GM10266 (cell line): Measurements from ENCODE around the gene HIBCH.

Experiments used
- DNase-seq: peaks from one replicate; pipeline ENCODE4 v3.0.0; 2012; ENCODE audit errors: extremely low spot score
- TF ChIP-seq, protein P1 (sequence below): IDR thresholded peaks from 2 replicates; pipeline ENCODE4 v1.5.1; 2012; ENCODE audit warnings: mild to moderate bottlenecking, low read depth; ENCODE audit not compliant: control insufficient read depth, insufficient read depth; ENCODE audit errors: missing control alignments

Gene HIBCH

DNA sequence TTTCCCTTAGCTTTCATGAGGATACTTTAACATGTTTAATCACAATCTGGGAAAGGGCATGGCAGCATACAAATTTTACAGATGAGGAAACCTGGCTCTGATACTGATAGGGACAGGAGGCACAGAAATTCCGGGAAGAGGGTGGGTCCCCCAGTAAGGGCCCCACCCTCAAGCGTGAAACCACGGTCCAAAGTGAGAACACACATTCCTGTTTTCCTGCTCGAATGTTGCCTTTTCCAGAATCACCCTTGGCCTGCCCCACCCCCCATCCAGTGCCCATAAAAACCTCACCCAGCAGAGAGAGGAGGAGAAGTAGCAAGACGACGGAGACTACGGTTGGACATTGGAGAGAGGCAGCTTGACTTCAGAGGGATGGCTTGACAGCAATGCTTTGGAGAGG lies 98.2 kb downstream of the HIBCH start:
- no peak for DNase-seq
- TF ChIP-seq, protein P1, sequence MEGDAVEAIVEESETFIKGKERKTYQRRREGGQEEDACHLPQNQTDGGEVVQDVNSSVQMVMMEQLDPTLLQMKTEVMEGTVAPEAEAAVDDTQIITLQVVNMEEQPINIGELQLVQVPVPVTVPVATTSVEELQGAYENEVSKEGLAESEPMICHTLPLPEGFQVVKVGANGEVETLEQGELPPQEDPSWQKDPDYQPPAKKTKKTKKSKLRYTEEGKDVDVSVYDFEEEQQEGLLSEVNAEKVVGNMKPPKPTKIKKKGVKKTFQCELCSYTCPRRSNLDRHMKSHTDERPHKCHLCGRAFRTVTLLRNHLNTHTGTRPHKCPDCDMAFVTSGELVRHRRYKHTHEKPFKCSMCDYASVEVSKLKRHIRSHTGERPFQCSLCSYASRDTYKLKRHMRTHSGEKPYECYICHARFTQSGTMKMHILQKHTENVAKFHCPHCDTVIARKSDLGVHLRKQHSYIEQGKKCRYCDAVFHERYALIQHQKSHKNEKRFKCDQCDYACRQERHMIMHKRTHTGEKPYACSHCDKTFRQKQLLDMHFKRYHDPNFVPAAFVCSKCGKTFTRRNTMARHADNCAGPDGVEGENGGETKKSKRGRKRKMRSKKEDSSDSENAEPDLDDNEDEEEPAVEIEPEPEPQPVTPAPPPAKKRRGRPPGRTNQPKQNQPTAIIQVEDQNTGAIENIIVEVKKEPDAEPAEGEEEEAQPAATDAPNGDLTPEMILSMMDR = no peak

DNA sequence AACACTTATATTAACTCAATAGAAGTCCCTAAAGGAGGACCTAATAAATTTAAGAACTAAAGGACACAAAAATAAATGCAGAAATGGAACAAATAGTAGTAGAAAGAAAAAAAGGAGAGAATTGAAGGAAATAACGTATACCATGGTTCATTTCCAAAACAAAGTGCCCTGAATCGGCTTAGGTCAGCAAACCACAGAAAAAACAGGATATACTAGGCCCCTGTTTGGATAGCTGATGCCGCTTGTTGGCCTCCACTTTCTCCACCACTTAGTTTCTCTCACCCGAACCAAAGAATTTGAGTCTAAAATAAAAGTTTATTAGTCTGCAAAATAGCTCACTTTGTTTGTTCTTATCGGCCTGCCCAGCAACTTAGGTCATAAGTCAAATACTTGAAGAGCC lies 100.4 kb downstream of the HIBCH start:
- no peak for DNase-seq
- TF ChIP-seq, protein P1 = no peak

DNA sequence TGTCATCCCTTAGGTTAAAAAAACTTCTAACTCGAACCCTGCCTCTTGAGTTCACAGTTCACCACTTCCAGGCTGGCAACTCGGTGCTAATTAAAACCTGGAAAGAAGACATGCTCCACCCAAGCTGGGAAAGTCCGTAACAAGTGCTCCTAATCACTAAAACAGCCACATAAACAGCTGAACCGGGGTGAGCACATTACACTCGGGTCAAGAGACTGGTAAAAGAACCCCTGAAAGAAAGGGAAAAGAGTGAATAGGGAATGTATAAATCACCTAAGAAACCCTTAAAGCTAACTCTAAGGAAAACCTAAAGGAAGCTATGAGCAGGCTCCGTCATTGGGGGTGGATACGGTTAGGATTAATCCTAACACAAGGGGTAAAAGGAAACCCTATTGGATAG lies 102.0 kb downstream of the HIBCH start:
- TF ChIP-seq, protein P1 = no peak
- no peak for DNase-seq

DNA sequence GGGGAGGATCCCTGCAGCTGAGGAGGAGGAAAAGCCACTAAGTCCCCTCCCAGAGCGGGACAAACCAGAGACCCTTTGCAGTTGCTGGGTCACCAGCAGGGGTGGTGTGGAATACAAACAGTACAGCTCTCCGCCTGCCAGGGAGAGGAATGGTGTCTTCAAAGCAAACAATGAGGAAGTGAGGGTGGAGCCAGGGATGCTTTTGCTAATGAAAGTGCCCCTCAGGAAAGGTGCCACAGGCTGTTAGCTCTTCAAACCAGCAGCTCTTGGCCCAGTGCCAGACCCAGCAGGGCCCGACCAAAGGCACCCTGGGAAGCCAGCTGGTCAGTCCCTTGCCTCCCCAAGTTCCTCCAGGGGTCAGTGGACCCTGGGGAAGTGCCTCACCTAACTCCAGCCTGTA lies 102.8 kb downstream of the HIBCH start:
- no peak for DNase-seq

DNA sequence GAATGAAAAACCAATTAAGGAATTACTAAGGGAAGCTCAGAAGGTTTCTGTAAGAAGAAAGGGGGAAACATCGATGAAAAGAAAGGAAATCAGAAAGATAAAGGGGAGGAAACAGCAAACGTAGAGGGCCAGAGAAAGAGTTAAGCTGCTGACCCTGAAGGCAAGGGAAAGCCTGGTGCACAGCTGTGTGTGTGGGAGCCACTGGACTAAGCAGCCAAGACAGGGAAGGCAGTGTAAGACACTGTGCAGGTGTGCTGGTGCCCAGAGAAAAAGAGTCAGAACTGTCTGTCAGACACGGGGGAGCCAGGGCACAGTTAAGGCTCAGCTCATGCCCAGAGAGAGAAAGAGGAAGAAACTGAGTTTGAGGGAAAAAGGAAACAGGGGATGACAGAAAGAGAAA lies 104.0 kb downstream of the HIBCH start:
- TF ChIP-seq, protein P1 = no peak
- no peak for DNase-seq

More for the DNA sequence above, 102.8 kb downstream of the HIBCH start:
- TF ChIP-seq, protein P1 = no peak

- TF ChIP-seq, protein P1 = no peak
Measured at GRCh38 chr2:190214426-190215194, 105.0 kb downstream of the HIBCH start.

More at GRCh38 chr2:190214426-190215194, 105.0 kb downstream of the HIBCH start:
- no peak for DNase-seq
